SJSA1 (cell line): ENCODE measurements around the gene VAMP3. TPM values are rescaled to one million over a fixed set of nuclear protein-coding genes. Genes with fewer than 3 reads are reported as not detected.
"Not testable (repeated sequence)": the region's sequence is repeated elsewhere in the genome, so short reads cannot be mapped to it uniquely, and the experiment has no call there.

Experiments used
- DNase-seq, 2 experiments: peaks; one replicate each; pipeline ENCODE4 v3.0.0-alpha.2; 2015 to 2020; ENCODE audit warnings: low spot score in 2 of 2, low read depth in 1 of 2
- H3K27ac ChIP-seq: fragments of 250-450 bp; sonication (Bioruptor Pico); 2 replicates; pipeline ENCODE4 v1.5.1; 2020; ENCODE audit warnings: mild to moderate bottlenecking, moderate library complexity
- H3K27me3 ChIP-seq: fragments of 250-450 bp; sonication (Bioruptor Pico); replicated peaks from 2 replicates; pipeline ENCODE4 v1.5.1; 2020; ENCODE audit warnings: mild to moderate bottlenecking, moderate library complexity
- H3K36me3 ChIP-seq: fragments of 250-450 bp; sonication (Bioruptor Pico); 2 replicates; pipeline ENCODE4 v1.5.1; 2020; ENCODE audit warnings: mild to moderate bottlenecking
- H3K4me1 ChIP-seq: fragments of 250-450 bp; sonication (Bioruptor Pico); replicated peaks from 2 replicates; pipeline ENCODE4 v1.6.1; 2021; ENCODE audit warnings: mild to moderate bottlenecking
- H3K4me3 ChIP-seq: fragments of 250-450 bp; sonication (Bioruptor Pico); 2 replicates; pipeline ENCODE4 v1.5.1; 2020; ENCODE audit warnings: mild to moderate bottlenecking
- H3K9me3 ChIP-seq: fragments of 250-450 bp; sonication (Bioruptor Pico); replicated peaks from 2 replicates; pipeline ENCODE4 v1.5.1; 2020; ENCODE audit warnings: mild to moderate bottlenecking
- total RNA-seq: library from RNA; depleted of rRNA; stranded (reverse); fragments of >200 nt; shearing (Covaris generic); gene quantifications from 2 replicates; pipeline ENCODE4 v1.2.3, GENCODE V29; 2014

Gene VAMP3
- total RNA-seq, 1 experiment from 2014 or later = 162 TPM

GRCh38 chr1:7778133-7778628 is 7.1 kb downstream of the VAMP3 start:
- Histone ChIP-seq H3K36me3 (peaks cover 78% of the 10 kb centered on the region), H3K4me3 (no peak overlapping the region), H3K27me3 (no peaks in the 10 kb centered on the region), H3K9me3 (no peaks in the 10 kb centered on the region), H3K4me1 (peaks cover 6% of the 10 kb centered on the region), H3K27ac (no peak overlapping the region)
- DNase-seq = no peak

- Histone ChIP-seq H3K9me3 (peaks cover 4% of the 10 kb centered on the region; the same call in 1 of the 2 replicates), H3K4me3 (no peak overlapping the region), H3K27ac (no peak overlapping the region), H3K36me3 (peaks cover 71% of the 10 kb centered on the region), H3K27me3 (no peaks in the 10 kb centered on the region), H3K4me1 (peaks cover 16% of the 10 kb centered on the region)
- DNase-seq = no peak
Measured at GRCh38 chr1:7780976-7781375, 9.9 kb downstream of the VAMP3 start.

- Histone ChIP-seq H3K27ac (no peak overlapping the region), H3K4me3 (no peak overlapping the region)
Measured at GRCh38 chr1:7781501-7781900, 10.4 kb downstream of the VAMP3 start.

GRCh38 chr1:7781923-7782495 is 10.9 kb downstream of the VAMP3 start:
- Histone ChIP-seq H3K27me3 (no peaks in the 10 kb centered on the region), H3K9me3 (peaks cover 4% of the 10 kb centered on the region; the same call in 1 of the 2 replicates), H3K36me3 (peaks cover 69% of the 10 kb centered on the region), H3K4me1 (peaks cover 16% of the 10 kb centered on the region), H3K27ac (no peak overlapping the region), H3K4me3 (no peak overlapping the region)
- DNase-seq = no peak

More at GRCh38 chr1:7781501-7781900, 10.4 kb downstream of the VAMP3 start:
- no peak for DNase-seq
- no peaks in the 10 kb centered on the region for H3K27me3 ChIP-seq
- peaks cover 4% of the 10 kb centered on the region; the same call in 1 of the 2 replicates for H3K9me3 ChIP-seq
- H3K36me3 ChIP-seq = peaks cover 70% of the 10 kb centered on the region
- peaks cover 16% of the 10 kb centered on the region for H3K4me1 ChIP-seq

- no peaks in the 10 kb centered on the region for H3K27me3 ChIP-seq
- DNase-seq = peak; percentile 26 to 86
- peaks cover 4% of the 10 kb centered on the region; the same call in 1 of the 2 replicates for H3K9me3 ChIP-seq
- H3K36me3 ChIP-seq = peaks cover 67% of the 10 kb centered on the region
- peak overlapping the region; percentile 44 for H3K27ac ChIP-seq
- peak overlapping the region; percentile 42 for H3K4me3 ChIP-seq
- H3K4me1 ChIP-seq = peaks cover 16% of the 10 kb centered on the region
Measured at GRCh38 chr1:7783178-7783711, 12.1 kb downstream of the VAMP3 start.

- H3K36me3 ChIP-seq = peaks cover 64% of the 10 kb centered on the region
- peaks cover 16% of the 10 kb centered on the region for H3K4me1 ChIP-seq
- H3K9me3 ChIP-seq = peaks cover 4% of the 10 kb centered on the region; the same call in 1 of the 2 replicates
- H3K27me3 ChIP-seq = no peaks in the 10 kb centered on the region
- peak within 1 kb of the TSS; percentile 96 for H3K27ac ChIP-seq
- peak; percentile 97 to 98 for DNase-seq
- peak within 1 kb of the TSS; percentile 70 for H3K4me3 ChIP-seq
Measured at GRCh38 chr1:7783826-7784491, 12.9 kb downstream of the VAMP3 start, which contains the start of gene PER3. Gene PER3, plus strand, starts transcription at chr1:7784291. Its CDS starts 587 bp downstream, at chr1:7784878.

GRCh38 chr1:7784492-7785071 is 13.5 kb downstream of the VAMP3 start:
- H3K36me3 ChIP-seq = peaks cover 65% of the 10 kb centered on the region

GRCh38 chr1:7785108-7785507 is 14.0 kb downstream of the VAMP3 start:
- H3K27me3 ChIP-seq = no peaks in the 10 kb centered on the region
- peaks cover 4% of the 10 kb centered on the region; the same call in 1 of the 2 replicates for H3K9me3 ChIP-seq
- no peak for DNase-seq
- H3K36me3 ChIP-seq = peaks cover 65% of the 10 kb centered on the region
- H3K4me1 ChIP-seq = peaks cover 16% of the 10 kb centered on the region
- H3K4me3 ChIP-seq = peak overlapping the region; percentile 70; the same call in 1 of the 2 replicates
- no peak overlapping the region for H3K27ac ChIP-seq

More at GRCh38 chr1:7784492-7785071, 13.5 kb downstream of the VAMP3 start:
- Histone ChIP-seq H3K4me3 (peak overlapping the region; percentile 70), H3K27ac (peak overlapping the region; percentile 96), H3K4me1 (peaks cover 16% of the 10 kb centered on the region), H3K27me3 (no peaks in the 10 kb centered on the region), H3K9me3 (peaks cover 4% of the 10 kb centered on the region; the same call in 1 of the 2 replicates)
- DNase-seq = peak; percentile 41 to 48

GRCh38 chr1:7786795-7787194 is 15.7 kb downstream of the VAMP3 start:
- no peak overlapping the region for H3K4me3 ChIP-seq
- no peak overlapping the region for H3K27ac ChIP-seq
- no peak for DNase-seq
- H3K36me3 ChIP-seq = peaks cover 70% of the 10 kb centered on the region
- H3K4me1 ChIP-seq = peaks cover 16% of the 10 kb centered on the region
- H3K27me3 ChIP-seq = no peaks in the 10 kb centered on the region
- H3K9me3 ChIP-seq = peaks cover 10% of the 10 kb centered on the region; the same call in 1 of the 2 replicates

- Histone ChIP-seq H3K4me3 (no peak overlapping the region), H3K4me1 (peaks cover 2% of the 10 kb centered on the region), H3K27ac (no peak overlapping the region), H3K9me3 (peaks cover 6% of the 10 kb centered on the region; the same call in 1 of the 2 replicates), H3K27me3 (no peaks in the 10 kb centered on the region), H3K36me3 (peaks cover 82% of the 10 kb centered on the region)
- DNase-seq = no peak
Measured at GRCh38 chr1:7789828-7790227, 18.7 kb downstream of the VAMP3 start.

GRCh38 chr1:7791027-7791426 is 19.9 kb downstream of the VAMP3 start:
- not testable (repeated sequence) for DNase-seq, H3K4me3 ChIP-seq, H3K27me3 ChIP-seq, H3K27ac ChIP-seq, H3K4me1 ChIP-seq, H3K9me3 ChIP-seq
- H3K36me3 ChIP-seq = peaks cover 83% of the 10 kb centered on the region

- Histone ChIP-seq H3K27ac (no peak overlapping the region), H3K9me3 (peaks cover 4% of the 10 kb centered on the region; the same call in 1 of the 2 replicates), H3K4me3 (no peak overlapping the region), H3K4me1 (no peaks in the 10 kb centered on the region), H3K36me3 (peaks cover 73% of the 10 kb centered on the region), H3K27me3 (no peaks in the 10 kb centered on the region)
- no peak for DNase-seq
Measured at GRCh38 chr1:7795406-7795805, 24.3 kb downstream of the VAMP3 start.

- no peak overlapping the region for H3K4me3 ChIP-seq
- H3K27ac ChIP-seq = no peak overlapping the region
- H3K36me3 ChIP-seq = peaks cover 71% of the 10 kb centered on the region
- H3K9me3 ChIP-seq = no peaks in the 10 kb centered on the region
- H3K27me3 ChIP-seq = no peaks in the 10 kb centered on the region
- H3K4me1 ChIP-seq = peaks cover 5% of the 10 kb centered on the region
- no peak for DNase-seq
Measured at GRCh38 chr1:7805460-7805859, 34.4 kb downstream of the VAMP3 start.
